HG03280 (cell line): ENCODE measurements around the gene OR10A4.
"Not testable (repeated sequence)": the region's sequence is repeated elsewhere in the genome, so short reads cannot be mapped to it uniquely, and the experiment has no call there.

ENCODE experiments used
- ATAC-seq: cut with Tn5 transposase; IDR thresholded peaks from one replicate; pipeline ENCODE4 v1.9.1; 2021; ENCODE audit warnings: mild to moderate bottlenecking, moderate library complexity; ENCODE audit not compliant: unreplicated experiment

OR10A4 gene

DNA sequence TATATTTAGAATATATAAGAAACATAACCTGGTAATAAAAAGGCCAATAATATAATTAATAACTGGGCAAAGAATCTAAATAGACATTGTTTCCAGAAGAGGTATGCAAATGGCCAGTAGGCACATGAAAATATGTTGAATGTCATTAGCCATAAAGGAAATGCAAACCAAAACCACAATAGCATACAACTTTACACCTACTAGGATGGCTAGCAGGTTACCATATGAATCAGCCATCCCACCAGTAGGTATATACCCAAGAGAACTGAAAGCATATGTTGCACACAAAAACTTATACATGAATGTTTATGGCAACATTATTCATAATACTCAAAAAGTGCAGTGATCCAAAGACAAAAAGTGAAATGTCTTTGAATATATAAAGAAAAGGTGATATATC, 18.6 kb downstream of the OR10A4 start:
- ATAC-seq, result peak; percentile 83

DNA sequence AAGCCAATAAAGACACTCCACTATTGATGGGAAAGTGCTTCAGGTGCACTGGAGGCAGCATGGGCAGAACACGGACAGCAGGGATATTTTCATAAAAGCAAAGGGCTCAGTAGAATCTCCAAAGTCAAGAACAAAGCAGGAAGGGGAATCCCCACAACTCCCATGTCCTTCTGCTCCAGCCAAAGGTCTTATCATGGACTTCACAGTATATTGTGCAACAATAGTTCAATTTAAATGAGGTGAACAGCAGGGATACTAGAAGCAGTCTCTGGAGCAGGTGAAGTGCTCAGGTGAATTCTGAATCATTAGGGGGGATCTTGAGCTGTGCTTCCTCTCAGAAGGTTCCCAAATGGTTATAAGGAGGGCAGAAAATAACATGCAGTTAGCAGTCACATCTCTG, 22.5 kb downstream of the OR10A4 start:
- ATAC-seq, result no peak

DNA sequence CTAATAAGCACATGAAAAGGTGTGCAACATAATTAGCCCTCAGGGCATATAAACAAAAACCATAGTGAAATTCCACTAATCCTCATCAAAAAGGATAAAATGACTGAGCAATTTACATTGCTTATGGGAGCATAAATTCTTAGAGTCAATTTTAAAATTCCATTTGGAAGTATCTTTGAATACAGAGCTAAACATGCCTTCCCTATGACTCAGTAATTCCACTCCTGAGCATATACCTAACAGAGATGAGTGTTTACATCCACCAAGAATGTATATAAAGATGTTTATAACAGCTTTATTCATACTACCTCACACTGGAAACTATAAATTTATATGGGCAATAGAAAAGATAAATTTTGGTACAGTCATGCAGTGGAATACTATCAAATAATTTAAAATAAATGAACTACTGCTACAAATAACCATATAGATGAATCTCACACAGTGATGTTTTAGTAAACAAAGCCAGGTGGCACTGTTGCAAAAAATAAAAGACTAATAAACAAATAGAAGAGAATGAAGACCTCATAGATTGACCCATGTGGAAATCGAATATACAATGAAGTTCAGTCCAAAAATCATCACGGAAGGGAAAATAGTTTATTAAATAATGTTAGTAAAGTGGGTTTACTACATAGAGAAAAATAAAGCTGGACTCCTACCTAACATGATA, 24.0 kb downstream of the OR10A4 start:
- no peak for ATAC-seq

DNA sequence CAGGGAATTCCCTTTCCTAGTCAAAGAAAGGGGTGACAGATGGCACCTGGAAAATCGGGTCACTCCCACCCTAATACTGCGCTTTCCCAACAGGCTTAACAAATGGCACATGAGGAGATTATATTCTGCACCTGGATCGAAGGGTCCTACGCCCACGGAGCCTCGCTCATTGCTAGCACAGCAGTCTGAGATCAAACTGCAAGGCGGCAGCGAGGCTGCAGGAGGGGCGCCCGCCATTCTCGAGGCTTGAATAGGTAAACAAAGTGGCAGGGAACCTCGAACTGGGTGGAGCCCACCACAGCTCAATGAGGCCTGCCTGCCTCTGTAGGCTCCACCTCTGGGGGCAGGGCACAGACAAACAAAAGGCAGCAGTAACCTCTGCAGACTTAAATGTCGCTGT, 28.4 kb downstream of the OR10A4 start:
- ATAC-seq, result not testable (repeated sequence)

DNA sequence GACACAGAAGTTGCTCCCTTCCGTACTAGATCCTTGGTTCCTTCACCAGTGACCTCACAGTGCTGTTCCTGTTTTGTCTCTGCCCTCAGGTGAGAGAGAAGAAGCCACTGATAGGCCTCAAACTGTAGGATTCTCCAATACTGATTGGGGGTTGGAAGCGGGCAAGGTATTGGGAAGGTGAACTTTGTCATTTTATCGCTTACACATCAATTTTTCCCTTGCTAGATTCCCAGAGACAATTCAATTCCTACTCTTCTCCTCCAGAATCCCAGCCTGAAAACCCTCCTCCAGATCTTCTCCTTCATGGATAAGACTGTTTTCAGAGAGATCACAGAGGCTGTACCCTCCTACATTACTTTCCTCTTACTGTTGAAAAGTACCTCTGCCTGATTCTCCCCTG, 35.0 kb downstream of the OR10A4 start:
- ATAC-seq, result no peak

DNA sequence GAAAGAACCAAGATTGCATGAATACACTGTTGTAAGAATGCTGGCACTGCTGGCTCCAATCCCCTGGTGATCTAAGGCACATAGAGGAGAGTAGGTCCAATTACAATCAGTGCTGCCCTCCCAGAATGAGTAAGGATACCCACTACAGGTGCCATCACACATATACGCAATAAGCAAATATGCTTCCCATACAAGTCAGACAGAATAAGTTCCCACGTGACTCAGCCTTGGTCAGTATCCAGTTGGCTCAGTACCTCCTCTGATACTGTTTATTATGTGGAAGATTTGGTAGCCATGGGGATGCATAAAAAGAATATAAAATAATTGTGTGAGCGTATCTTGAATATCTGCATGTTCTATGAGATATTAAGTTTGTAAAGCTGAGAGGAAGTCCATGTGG, 35.5 kb downstream of the OR10A4 start:
- ATAC-seq, result no peak

DNA sequence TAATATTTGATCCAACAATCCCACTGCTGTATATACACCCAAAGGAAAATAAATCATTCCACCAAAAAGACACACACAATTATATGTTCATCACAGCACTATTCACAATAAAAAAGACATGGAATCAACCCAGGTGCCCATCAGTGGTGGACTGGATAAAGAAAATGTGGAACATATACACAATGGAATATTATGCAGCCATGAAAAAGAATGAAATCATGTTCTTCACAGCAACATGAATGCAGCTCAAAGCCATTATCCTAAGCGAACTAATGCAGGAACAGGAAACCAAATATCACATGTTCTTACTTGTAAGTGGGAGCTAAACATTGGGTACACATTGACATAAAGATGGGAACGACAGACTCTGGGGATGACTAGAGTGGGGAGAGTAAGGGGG, 43.3 kb downstream of the OR10A4 start:
- ATAC-seq, result no peak

DNA sequence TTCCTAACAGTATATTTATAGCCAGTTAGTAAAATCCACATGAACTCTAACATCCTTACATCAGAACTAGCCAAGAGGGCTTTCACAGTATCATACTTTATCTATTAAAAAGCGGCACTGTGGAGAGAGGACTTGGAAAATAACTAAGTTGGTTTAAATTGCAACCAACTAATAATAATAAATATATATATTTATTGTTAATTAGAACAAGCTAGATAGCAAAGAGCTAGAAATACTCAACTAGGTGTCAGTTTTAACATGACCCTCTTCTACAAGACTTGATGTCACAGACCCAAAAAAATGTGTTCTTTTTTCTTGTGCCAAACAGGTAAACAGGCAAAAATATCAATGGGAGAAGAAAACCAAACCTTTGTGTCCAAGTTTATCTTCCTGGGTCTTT, 44.3 kb downstream of the OR10A4 start, which contains the start of gene OR2D3:
TSS of gene OR2D3 (plus strand) at position 301 of the 400 bp plus-strand sequence. CDS start at position 301, 0 bp downstream.
- ATAC-seq, result no peak

DNA sequence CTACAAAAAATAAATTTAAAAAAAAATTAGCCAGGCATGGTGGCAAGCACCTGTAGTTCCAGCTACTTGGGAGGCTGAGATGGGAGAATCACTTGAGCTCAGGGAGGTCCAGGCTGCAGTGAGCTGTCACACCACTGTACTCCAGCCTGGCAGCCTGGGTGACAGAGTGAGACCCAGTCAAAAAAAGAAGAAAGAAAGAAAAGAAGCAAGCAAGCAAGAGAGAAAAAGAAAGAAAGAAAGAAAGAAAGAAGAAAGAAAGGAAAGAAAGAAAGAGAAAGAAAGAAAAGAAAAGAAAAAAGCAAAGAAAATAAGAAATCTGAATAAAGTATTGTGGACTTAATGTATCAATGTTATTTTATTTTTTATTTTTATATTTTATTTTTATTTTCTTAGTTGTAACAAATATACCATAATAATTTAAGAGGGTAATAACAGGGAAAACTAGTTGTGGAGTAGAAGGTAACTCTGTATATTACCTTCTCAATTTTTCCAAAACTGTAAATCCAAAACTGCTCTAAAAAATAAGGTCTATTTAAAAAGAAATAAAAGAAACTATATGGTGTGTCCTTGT, 48.7 kb downstream of the OR10A4 start:
- ATAC-seq, result no peak

DNA sequence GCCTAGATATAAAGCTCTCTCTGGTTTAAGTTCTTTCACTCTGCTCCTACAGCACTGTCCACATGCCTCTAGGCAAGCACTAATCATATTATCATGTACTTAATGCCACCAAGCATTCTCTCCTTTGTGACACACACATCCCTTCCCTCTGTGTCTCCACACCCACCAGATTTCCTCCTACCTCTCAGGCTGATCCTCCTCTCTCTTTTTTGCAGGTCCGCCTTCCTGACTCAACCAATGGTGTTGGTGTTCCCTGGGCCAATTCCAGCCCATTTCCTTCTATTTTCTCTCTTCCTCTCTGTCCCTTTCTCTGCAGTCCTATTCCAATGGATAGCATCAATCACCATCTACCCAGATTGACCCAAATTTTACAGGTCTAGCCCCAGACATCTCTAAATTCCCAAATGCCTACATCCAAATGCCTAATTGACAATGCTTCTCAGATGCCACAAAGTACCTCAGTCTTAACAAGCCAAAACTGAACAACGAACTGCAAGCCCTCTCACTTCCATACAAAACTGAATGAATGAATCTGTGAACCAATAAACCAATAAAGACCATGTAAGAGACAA, 49.3 kb downstream of the OR10A4 start:
- ATAC-seq, result peak; percentile 4

DNA sequence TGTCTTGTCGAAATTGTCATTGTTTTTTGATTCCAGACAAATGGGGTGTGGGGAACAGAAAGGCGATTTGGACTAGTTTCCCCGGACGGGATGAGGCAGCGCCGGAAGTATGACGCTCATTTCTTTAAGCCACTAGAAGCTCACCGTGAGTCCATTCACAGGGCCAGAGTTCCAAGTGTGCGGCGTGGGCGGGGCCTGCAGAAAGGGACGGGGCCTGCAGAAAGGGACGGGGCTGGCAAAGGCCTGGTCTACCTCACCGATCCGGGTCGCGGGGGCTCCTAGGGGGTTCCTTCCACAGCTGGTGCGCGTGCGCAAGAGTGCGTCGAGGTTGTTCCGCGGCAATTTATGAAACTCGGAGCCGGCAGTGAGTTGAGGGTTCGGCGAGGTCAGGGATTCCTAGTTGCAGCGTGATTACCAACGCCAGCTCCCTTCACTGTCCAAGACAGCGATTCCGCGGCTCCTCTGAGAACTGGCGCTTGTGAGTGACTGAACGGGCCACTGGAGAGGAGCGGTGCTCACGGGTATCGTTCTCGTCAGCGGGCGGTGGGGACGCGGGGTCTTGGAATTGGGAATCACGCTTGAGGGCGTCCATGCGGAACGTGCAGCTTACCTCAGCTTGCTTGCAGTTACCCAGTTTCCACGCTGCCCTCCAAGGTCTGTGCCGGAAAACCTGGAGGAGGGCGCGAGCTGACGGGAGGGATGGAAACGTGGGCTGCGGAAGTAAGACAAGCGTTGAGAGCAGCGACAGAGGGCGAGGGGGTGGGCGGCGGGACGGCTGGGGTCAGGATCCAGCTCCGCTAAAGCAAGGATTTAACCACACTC, 50.0 kb downstream of the OR10A4 start, which contains the start of gene ZNF215:
TSS of gene ZNF215 (plus strand) at position 219 of the 822 bp plus-strand sequence. CDS start 5,847 bp downstream, outside the sequence.
- peak; percentile 75 for ATAC-seq

DNA sequence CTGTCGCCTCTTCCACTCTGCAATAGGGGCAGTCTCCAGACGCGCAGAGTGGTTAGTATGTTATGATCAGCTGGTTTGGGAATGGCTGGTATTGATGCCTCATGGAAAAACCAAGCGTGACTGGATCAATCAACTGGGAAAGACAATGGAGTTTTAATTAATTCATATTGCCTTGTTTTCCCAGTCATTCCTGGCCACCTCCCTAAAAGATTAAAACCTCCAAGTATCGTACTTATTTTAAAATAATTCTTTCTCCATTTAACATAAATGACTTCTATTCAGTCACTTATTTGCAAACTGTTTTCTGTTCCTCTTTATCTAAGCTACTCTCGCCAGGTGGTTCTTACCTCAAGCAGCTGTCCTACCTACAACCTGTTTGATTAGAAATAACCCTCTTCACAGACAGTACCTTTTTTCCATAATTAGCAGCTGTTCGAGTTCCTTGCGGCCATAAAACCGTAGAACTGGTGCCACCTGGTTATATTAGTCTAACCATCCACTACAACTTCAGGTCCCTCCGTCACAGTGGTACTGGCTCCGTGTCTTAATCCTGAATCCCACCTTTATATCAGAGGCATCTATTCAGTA, 50.7 kb downstream of the OR10A4 start:
- peak; percentile 68 for ATAC-seq
